Skeletal muscle cell (primary cell): ENCODE data around the gene CYBA.

Source experiments
- DNase-seq: peaks from one replicate; pipeline ENCODE4 v3.0.0-alpha.2; 2010; ENCODE audit warnings: low read depth
- H3K4me3 ChIP-seq: 2 replicates; pipeline ENCODE4 v1.5.1; 2011; ENCODE audit warnings: low read depth, mild to moderate bottlenecking, control low read depth, low read length, moderate library complexity

The CYBA gene

GRCh38 chr16:88600539-88600896 lies 50.3 kb downstream of the CYBA start:
- DNase-seq = no peak
- H3K4me3 ChIP-seq = no peak overlapping the region

GRCh38 chr16:88599825-88600538 lies 50.9 kb downstream of the CYBA start:
- no peak overlapping the region for H3K4me3 ChIP-seq
- DNase-seq = no peak

GRCh38 chr16:88599092-88599733 lies 51.6 kb downstream of the CYBA start:
- H3K4me3 ChIP-seq = no peak overlapping the region
- no peak for DNase-seq

GRCh38 chr16:88597856-88598491 lies 52.9 kb downstream of the CYBA start:
- peak; percentile 17 for DNase-seq
- no peak overlapping the region for H3K4me3 ChIP-seq

- DNase-seq = no peak
- H3K4me3 ChIP-seq = no peak overlapping the region
Observed at GRCh38 chr16:88596483-88596882, 54.4 kb downstream of the CYBA start.

- H3K4me3 ChIP-seq = no peak overlapping the region
Observed at GRCh38 chr16:88595921-88596320, 54.9 kb downstream of the CYBA start.

GRCh38 chr16:88595101-88595500 lies 55.8 kb downstream of the CYBA start:
- no peak overlapping the region for H3K4me3 ChIP-seq
- DNase-seq = no peak

More at GRCh38 chr16:88595921-88596320, 54.9 kb downstream of the CYBA start:
- no peak for DNase-seq

GRCh38 chr16:88593910-88594309 lies 56.9 kb downstream of the CYBA start:
- no peak overlapping the region for H3K4me3 ChIP-seq

GRCh38 chr16:88593489-88593888 lies 57.4 kb downstream of the CYBA start:
- no peak overlapping the region for H3K4me3 ChIP-seq
- DNase-seq = no peak

More at GRCh38 chr16:88593910-88594309, 56.9 kb downstream of the CYBA start:
- no peak for DNase-seq
